Mesothelial cell of epicardium (in vitro differentiated cells): Measurements from ENCODE around the gene HOXD13. TPM values are rescaled to one million over a fixed set of nuclear protein-coding genes. Genes with fewer than 3 reads are reported as not detected.

ENCODE experiments used
- DNase-seq, 2 experiments: peaks; one replicate each; pipeline ENCODE4 v3.0.0; 2021; ENCODE audit warnings: low spot score in 2 of 2; ENCODE audit not compliant: unreplicated experiment in 2 of 2
- H3K27ac Mint-ChIP-seq: 2 replicates; pipeline ENCODE4 v1.8.0; 2021; ENCODE audit warnings: mixed read lengths
- H3K27me3 Mint-ChIP-seq: 2 replicates; pipeline ENCODE4 v1.8.0; 2021; ENCODE audit warnings: low read depth, mixed read lengths
- H3K36me3 Mint-ChIP-seq: 2 replicates; pipeline ENCODE4 v1.8.0; 2021; ENCODE audit warnings: mixed read lengths
- H3K4me1 Mint-ChIP-seq: 2 replicates; pipeline ENCODE4 v1.8.0; 2021; ENCODE audit warnings: mixed read lengths
- H3K4me3 Mint-ChIP-seq: 2 replicates; pipeline ENCODE4 v1.8.0; 2021; ENCODE audit warnings: mild to moderate bottlenecking, moderate library complexity, mixed read lengths
- H3K9me3 Mint-ChIP-seq: 2 replicates; pipeline ENCODE4 v1.8.0; 2021; ENCODE audit warnings: mixed read lengths
- CTCF ChIP-seq: fragments of 200-600 bp; sonication (generic); IDR thresholded peaks from one replicate; pipeline ENCODE4 v1.5.0; 2021; ENCODE audit warnings: antibody characterized with exemption; ENCODE audit not compliant: unreplicated experiment
- total RNA-seq: library from RNA; stranded (reverse); gene quantifications from 3 replicates; pipeline ENCODE4 v1.2.1, GENCODE V29; 2021

HOXD13 gene
- total RNA-seq, 1 donor from 2014 or later = 0.56 TPM

GRCh38 chr2:176120364-176121189 is 28.1 kb downstream of the HOXD13 start:
- Mint-ChIP-seq H3K4me3 (no peak overlapping the region), H3K9me3 (peaks cover 4% of the 10 kb centered on the region), H3K36me3 (peaks cover 3% of the 10 kb centered on the region), H3K4me1 (peaks cover 9% of the 10 kb centered on the region), H3K27ac (no peak overlapping the region), H3K27me3 (peaks cover 97% of the 10 kb centered on the region)
- TF ChIP-seq CTCF = no peak
- DNase-seq = no peak

- Mint-ChIP-seq H3K27me3 (peaks cover 97% of the 10 kb centered on the region), H3K9me3 (peaks cover 4% of the 10 kb centered on the region), H3K36me3 (peaks cover 3% of the 10 kb centered on the region), H3K4me3 (no peak overlapping the region), H3K4me1 (peaks cover 8% of the 10 kb centered on the region), H3K27ac (no peak overlapping the region)
- DNase-seq = no peak
- TF ChIP-seq CTCF = no peak
These were observed 28.9 kb downstream of the HOXD13 start for GRCh38 chr2:176121190-176122051.

- Mint-ChIP-seq H3K27ac (no peak overlapping the region), H3K36me3 (no peaks in the 10 kb centered on the region), H3K9me3 (no peaks in the 10 kb centered on the region), H3K27me3 (peaks cover 97% of the 10 kb centered on the region), H3K4me1 (peaks cover 8% of the 10 kb centered on the region), H3K4me3 (peak overlapping the region; percentile 65)
- TF ChIP-seq CTCF = no peak
- no peak for DNase-seq
These were observed 29.6 kb downstream of the HOXD13 start for GRCh38 chr2:176122052-176122682.

GRCh38 chr2:176122683-176123410 is 30.3 kb downstream of the HOXD13 start, which contains the start of gene HOXD9:
HOXD9 (plus strand) TSS chr2:176122719; CDS start chr2:176122769, 50 bp downstream.
- Mint-ChIP-seq H3K27ac (no peak within 1 kb of the TSS), H3K4me3 (peak within 1 kb of the TSS; percentile 65), H3K36me3 (no peaks in the 10 kb centered on the region), H3K27me3 (peaks cover 98% of the 10 kb centered on the region), H3K4me1 (peaks cover 8% of the 10 kb centered on the region), H3K9me3 (no peaks in the 10 kb centered on the region)
- no peak for DNase-seq
- no peak for TF ChIP-seq CTCF
